SK-N-SH (cell line): Measurements from ENCODE around the gene THEMIS. TPM values are rescaled to one million over a fixed set of nuclear protein-coding genes. Genes with fewer than 3 reads are reported as not detected.

ENCODE experiments used
- CTCF ChIA-PET: fragments of 300-600, 350-600 bp; formaldehyde crosslinking; extraction: SDS; loops from one replicate; lab custom pipeline; 2021; lab: Yijun Ruan, JAX
- POLR2A ChIA-PET: fragments of 350-600 bp; sonication (Branson Sonifier 250); formaldehyde crosslinking; extraction: SDS; loops from one replicate; lab custom pipeline; 2020; ENCODE audit warnings: antibody characterized with exemption, inconsistent platforms; lab: Yijun Ruan, JAX
- DNase-seq: peaks from one replicate; pipeline ENCODE4 v3.0.0; 2012
- H2AFZ ChIP-seq: fragments of 200-600 bp; sonication (generic); 2 replicates; pipeline ENCODE4 v1.8.1; 2016; ENCODE audit warnings: antibody characterized with exemption, mild to moderate bottlenecking, low read depth
- H3F3A ChIP-seq: fragments of 200-600 bp; sonication (generic); replicated peaks from 2 replicates; pipeline ENCODE3; 2016; ENCODE audit warnings: antibody characterized with exemption, mild to moderate bottlenecking; ENCODE audit not compliant: insufficient read depth
- H3K27ac ChIP-seq, 2 experiments: fragments of 200-500 bp in 1 of 2; fragments of 200-600 bp in 1 of 2; sonication (Bioruptor generic) in 1 of 2; sonication (generic), shearing (Covaris generic) in 1 of 2; 2 replicates each; pipeline versions ENCODE4 v1.5.1 to v1.6.1; 2014 to 2016; ENCODE audit warnings: low read depth in 2 of 2, inconsistent platforms in 1 of 2, low read length in 1 of 2, mild to moderate bottlenecking in 1 of 2, mixed read lengths in 1 of 2
- H3K27me3 ChIP-seq: fragments of 200-600 bp; sonication (generic), shearing (Covaris generic); 2 replicates; pipeline ENCODE4 v1.6.1; 2016; ENCODE audit warnings: mixed run types; ENCODE audit not compliant: insufficient read depth
- H3K36me3 ChIP-seq, 2 experiments: fragments of 200-500 bp in 1 of 2; fragments of 200-600 bp in 1 of 2; sonication (Bioruptor generic) in 1 of 2; sonication (generic) in 1 of 2; replicated peaks in 1 of 2; 2 replicates each; pipeline versions ENCODE3 to v1.5.1; 2014 to 2016; ENCODE audit warnings: low read length in 1 of 2, mild to moderate bottlenecking in 1 of 2; ENCODE audit not compliant: insufficient read depth in 2 of 2, control insufficient read depth in 1 of 2
- H3K4me1 ChIP-seq, 2 experiments: fragments of 200-500 bp in 1 of 2; fragments of 200-600 bp in 1 of 2; sonication (Bioruptor generic) in 1 of 2; sonication (generic), shearing (Covaris generic) in 1 of 2; 2 replicates each; pipeline versions ENCODE4 v1.5.1 to v1.6.1; 2014 to 2016; ENCODE audit warnings: low read depth in 1 of 2, low read length in 1 of 2, mixed run types in 1 of 2; ENCODE audit not compliant: insufficient read depth in 2 of 2, control insufficient read depth in 1 of 2
- H3K4me2 ChIP-seq: fragments of 200-600 bp; sonication (generic), shearing (Covaris generic); 2 replicates; pipeline ENCODE4 v1.6.1; 2017; ENCODE audit warnings: mixed run types
- H3K4me3 ChIP-seq, 2 experiments: fragments of 200-500 bp in 1 of 2; fragments of 200-600 bp in 1 of 2; sonication (Bioruptor generic) in 1 of 2; sonication (generic), shearing (Covaris generic) in 1 of 2; 2 replicates each; pipeline versions ENCODE4 v1.5.1 to v1.8.1; 2014 to 2016; ENCODE audit warnings: low read depth in 2 of 2, inconsistent platforms in 1 of 2, low read length in 1 of 2, mild to moderate bottlenecking in 1 of 2, mixed read lengths in 1 of 2, moderate library complexity in 1 of 2
- H3K79me2 ChIP-seq: fragments of 200-600 bp; sonication (generic); 2 replicates; pipeline ENCODE4 v1.8.1; 2017; ENCODE audit warnings: mild to moderate bottlenecking; ENCODE audit not compliant: insufficient read depth
- H3K9ac ChIP-seq: fragments of 200-600 bp; sonication (generic); 2 replicates; pipeline ENCODE4 v1.6.1; 2017; ENCODE audit warnings: mixed run types
- H3K9me2 ChIP-seq: fragments of 200-600 bp; sonication (generic); 2 replicates; pipeline ENCODE4 v1.6.1; 2017; ENCODE audit warnings: mixed run types
- H3K9me3 ChIP-seq: fragments of 200-600 bp; sonication (generic); 2 replicates; pipeline ENCODE4 v1.6.1; 2017; ENCODE audit warnings: mixed run types, mild to moderate bottlenecking, moderate library complexity
- H4K20me1 ChIP-seq: fragments of 200-600 bp; sonication (generic); 2 replicates; pipeline ENCODE4 v1.6.1; 2017; ENCODE audit warnings: mild to moderate bottlenecking, mixed run types; ENCODE audit not compliant: insufficient read depth
- ELF1 ChIP-seq: IDR thresholded peaks from 2 replicates; pipeline ENCODE4 v1.4.0; 2012
- EP300 ChIP-seq, 2 experiments: IDR thresholded peaks; 2 replicates each; pipeline versions ENCODE4 v1.4.0 to v1.6.1; 2012; ENCODE audit warnings: borderline replicate concordance in 1 of 2, low read depth in 1 of 2, low read length in 1 of 2
- EZH2phosphoT487 ChIP-seq: fragments of 200-600 bp; sonication (generic); IDR thresholded peaks from 2 replicates; pipeline ENCODE4 v1.6.1; 2017; ENCODE audit warnings: low read depth, mixed run types, mild to moderate bottlenecking, antibody characterized with exemption, moderate library complexity, borderline replicate concordance
- GABPA ChIP-seq: IDR thresholded peaks from 2 replicates; pipeline ENCODE4 v1.4.0; 2012; ENCODE audit warnings: low read depth, mild to moderate bottlenecking
- GATA2 ChIP-seq: sonication (generic); formaldehyde crosslinking; IDR thresholded peaks from 2 replicates; pipeline ENCODE4 v1.5.0; 2020; ENCODE audit warnings: mild to moderate bottlenecking, missing genetic modification reagents
- JUND ChIP-seq: IDR thresholded peaks from 2 replicates; pipeline ENCODE4 v1.4.0; 2012
- MEF2A ChIP-seq: IDR thresholded peaks from 2 replicates; pipeline ENCODE4 v1.4.0; 2012; ENCODE audit warnings: low read depth, borderline replicate concordance
- MXI1 ChIP-seq: IDR thresholded peaks from 2 replicates; pipeline ENCODE4 v1.6.1; 2012; ENCODE audit warnings: mild to moderate bottlenecking, low read depth, low read length, improper control_type of control experiment
- NFIC ChIP-seq: IDR thresholded peaks from 2 replicates; pipeline ENCODE4 v1.4.0; 2012; ENCODE audit warnings: borderline replicate concordance
- RXRA ChIP-seq: IDR thresholded peaks from 2 replicates; pipeline ENCODE4 v1.4.0; 2012; ENCODE audit warnings: low read depth, mild to moderate bottlenecking, borderline replicate concordance
- SMC3 ChIP-seq: IDR thresholded peaks from 2 replicates; pipeline ENCODE4 v1.6.1; 2012; ENCODE audit warnings: low read depth, low read length, improper control_type of control experiment
- TAF1 ChIP-seq: IDR thresholded peaks from 2 replicates; pipeline ENCODE4 v1.6.1; 2012; ENCODE audit warnings: low read depth, mild to moderate bottlenecking, low read length, moderate library complexity, borderline replicate concordance
- TCF12 ChIP-seq: IDR thresholded peaks from 2 replicates; pipeline ENCODE4 v1.4.0; 2012
- YY1 ChIP-seq: IDR thresholded peaks from 2 replicates; pipeline ENCODE4 v1.4.0; 2012; ENCODE audit warnings: low read depth, mild to moderate bottlenecking
- WGBS: methylation state at CpG from one replicate; pipeline ENCODE4 v1.1.6; 2017; ENCODE audit warnings: low lambda C conversion rate; 5-methylcytosine and 5-hydroxymethylcytosine counted together
- polyA plus RNA-seq, 3 experiments: library from polyadenylated mRNA; depleted of rRNA; stranded (reverse); fragments of >200 nt; gene quantifications; 2 replicates each; pipeline ENCODE4 v1.2.3, GENCODE V29; 2012
- TF ChIP-seq, protein P1 (sequence below): IDR thresholded peaks from 2 replicates; pipeline ENCODE4 v1.4.0; 2012; ENCODE audit warnings: low read depth, borderline replicate concordance
- TF ChIP-seq, protein P2 (sequence below): fragments of 150-350 bp; IDR thresholded peaks from 2 replicates; pipeline ENCODE4 v1.6.1; 2017; ENCODE audit warnings: antibody characterized with exemption, low read length, low read depth, borderline replicate concordance
- TF ChIP-seq, protein P3 (sequence below): fragments of 150-350 bp; IDR thresholded peaks from 2 replicates; pipeline ENCODE4 v1.6.1; 2016; ENCODE audit warnings: mild to moderate bottlenecking, low read depth, low read length

Gene THEMIS
- polyA plus RNA-seq, 1 of the 3 experiments (the other 2 are of a cell fraction), result not detected

DNA sequence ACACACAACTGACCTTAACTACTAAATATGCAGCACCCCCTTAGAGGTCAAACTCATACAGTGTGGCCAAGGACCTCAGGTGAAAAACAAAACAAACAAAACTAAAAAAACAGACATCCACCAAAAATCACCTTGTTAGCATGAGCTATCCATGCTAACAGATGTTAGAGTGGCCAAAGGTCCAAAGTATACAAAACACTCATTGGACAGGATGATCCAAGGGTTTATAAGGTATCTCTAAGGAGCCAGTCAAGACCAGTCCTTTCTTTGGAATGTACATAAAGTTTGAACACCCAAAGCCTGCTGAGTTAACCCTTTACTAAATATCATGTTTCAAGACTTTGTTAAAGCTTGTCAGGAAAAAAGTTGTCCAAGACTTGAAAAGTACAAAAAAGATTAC lies 35.8 kb downstream of the THEMIS start:
- no peak for DNase-seq
- ChIA-PET POLR2A (no interaction called here), CTCF (no interaction called here)

DNA sequence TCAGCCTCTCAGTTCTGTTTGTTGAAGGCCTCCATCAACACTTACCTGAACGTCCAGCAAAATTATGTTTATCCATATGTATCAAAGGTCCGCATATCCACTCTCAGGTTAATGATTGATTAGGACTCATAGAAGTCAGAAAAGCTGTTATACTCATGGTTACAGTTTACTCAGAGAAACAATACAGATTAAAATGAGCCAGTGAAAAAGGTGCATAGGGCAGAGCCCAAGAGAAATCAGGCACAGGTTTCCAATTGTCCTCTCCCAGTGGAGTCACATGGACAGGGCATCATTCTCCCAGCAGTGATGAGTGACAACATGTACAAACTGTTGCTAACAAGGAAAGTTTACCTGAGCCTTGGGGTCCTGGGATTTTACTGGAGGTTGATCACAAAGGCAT lies 36.2 kb downstream of the THEMIS start:
- ChIA-PET CTCF (no interaction called here), POLR2A (no interaction called here)
- TF ChIP-seq MXI1 (no peak), MEF2A (no peak), NFIC (no peak), SMC3 (no peak), JUND (no peak), GATA2 (no peak)
- TF ChIP-seq, protein P1, sequence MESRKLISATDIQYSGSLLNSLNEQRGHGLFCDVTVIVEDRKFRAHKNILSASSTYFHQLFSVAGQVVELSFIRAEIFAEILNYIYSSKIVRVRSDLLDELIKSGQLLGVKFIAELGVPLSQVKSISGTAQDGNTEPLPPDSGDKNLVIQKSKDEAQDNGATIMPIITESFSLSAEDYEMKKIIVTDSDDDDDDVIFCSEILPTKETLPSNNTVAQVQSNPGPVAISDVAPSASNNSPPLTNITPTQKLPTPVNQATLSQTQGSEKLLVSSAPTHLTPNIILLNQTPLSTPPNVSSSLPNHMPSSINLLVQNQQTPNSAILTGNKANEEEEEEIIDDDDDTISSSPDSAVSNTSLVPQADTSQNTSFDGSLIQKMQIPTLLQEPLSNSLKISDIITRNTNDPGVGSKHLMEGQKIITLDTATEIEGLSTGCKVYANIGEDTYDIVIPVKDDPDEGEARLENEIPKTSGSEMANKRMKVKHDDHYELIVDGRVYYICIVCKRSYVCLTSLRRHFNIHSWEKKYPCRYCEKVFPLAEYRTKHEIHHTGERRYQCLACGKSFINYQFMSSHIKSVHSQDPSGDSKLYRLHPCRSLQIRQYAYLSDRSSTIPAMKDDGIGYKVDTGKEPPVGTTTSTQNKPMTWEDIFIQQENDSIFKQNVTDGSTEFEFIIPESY, result no peak
- TF ChIP-seq, protein P2, sequence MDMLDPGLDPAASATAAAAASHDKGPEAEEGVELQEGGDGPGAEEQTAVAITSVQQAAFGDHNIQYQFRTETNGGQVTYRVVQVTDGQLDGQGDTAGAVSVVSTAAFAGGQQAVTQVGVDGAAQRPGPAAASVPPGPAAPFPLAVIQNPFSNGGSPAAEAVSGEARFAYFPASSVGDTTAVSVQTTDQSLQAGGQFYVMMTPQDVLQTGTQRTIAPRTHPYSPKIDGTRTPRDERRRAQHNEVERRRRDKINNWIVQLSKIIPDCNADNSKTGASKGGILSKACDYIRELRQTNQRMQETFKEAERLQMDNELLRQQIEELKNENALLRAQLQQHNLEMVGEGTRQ, result no peak
- Histone ChIP-seq H3K4me3 (no peak overlapping the region), H3K9ac (no peak overlapping the region), H3K27ac (no peak overlapping the region), H4K20me1 (no peaks in the 10 kb centered on the region), H3F3A (no peaks in the 10 kb centered on the region), H2AFZ (no peak overlapping the region), H3K79me2 (no peaks in the 10 kb centered on the region), H3K4me2 (no peak overlapping the region), H3K9me3 (no peaks in the 10 kb centered on the region), H3K4me1 (no peaks in the 10 kb centered on the region), H3K27me3 (no peaks in the 10 kb centered on the region), H3K36me3 (no peaks in the 10 kb centered on the region), H3K9me2 (no peaks in the 10 kb centered on the region)
- 52% methylated on average over 2 of the region's 2 CpGs for WGBS
- no peak for DNase-seq

More for the DNA sequence above, 35.8 kb downstream of the THEMIS start:
- H3K4me2 ChIP-seq, result no peak overlapping the region
- H4K20me1 ChIP-seq, result no peaks in the 10 kb centered on the region
- no peaks in the 10 kb centered on the region for H3F3A ChIP-seq
- no peak overlapping the region for H3K4me3 ChIP-seq
- H3K79me2 ChIP-seq, result no peaks in the 10 kb centered on the region
- H3K27me3 ChIP-seq, result no peaks in the 10 kb centered on the region
- H3K27ac ChIP-seq, result no peak overlapping the region
- H3K9ac ChIP-seq, result no peak overlapping the region
- H3K36me3 ChIP-seq, result no peaks in the 10 kb centered on the region
- TF ChIP-seq EP300 (IDR thresholded peaks at IDR 0.05; ENCODE audit: borderline replicate concordance in 1 of 2, low read depth in 1 of 2, low read length in 1 of 2) (no peak), GABPA (no peak), MXI1 (no peak), YY1 (no peak), ELF1 (no peak), EZH2phosphoT487 (no peak), SMC3 (no peak), TCF12 (no peak), TAF1 (no peak), RXRA (no peak)
- TF ChIP-seq, protein P2, result no peak
- TF ChIP-seq, protein P3, sequence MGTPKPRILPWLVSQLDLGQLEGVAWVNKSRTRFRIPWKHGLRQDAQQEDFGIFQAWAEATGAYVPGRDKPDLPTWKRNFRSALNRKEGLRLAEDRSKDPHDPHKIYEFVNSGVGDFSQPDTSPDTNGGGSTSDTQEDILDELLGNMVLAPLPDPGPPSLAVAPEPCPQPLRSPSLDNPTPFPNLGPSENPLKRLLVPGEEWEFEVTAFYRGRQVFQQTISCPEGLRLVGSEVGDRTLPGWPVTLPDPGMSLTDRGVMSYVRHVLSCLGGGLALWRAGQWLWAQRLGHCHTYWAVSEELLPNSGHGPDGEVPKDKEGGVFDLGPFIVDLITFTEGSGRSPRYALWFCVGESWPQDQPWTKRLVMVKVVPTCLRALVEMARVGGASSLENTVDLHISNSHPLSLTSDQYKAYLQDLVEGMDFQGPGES, result no peak
- no peak overlapping the region for H2AFZ ChIP-seq
- no peaks in the 10 kb centered on the region for H3K4me1 ChIP-seq
- H3K9me3 ChIP-seq, result no peaks in the 10 kb centered on the region
- H3K9me2 ChIP-seq, result no peaks in the 10 kb centered on the region
